ENCODE data around the gene WDFY2. TPM values are rescaled to one million over a fixed set of nuclear protein-coding genes. Genes with fewer than 3 reads are reported as not detected.

WDFY2 gene
- total and polyA plus RNA-seq, 4 donors: 4.6 to 27.3 (median 10.9) TPM

DNA sequence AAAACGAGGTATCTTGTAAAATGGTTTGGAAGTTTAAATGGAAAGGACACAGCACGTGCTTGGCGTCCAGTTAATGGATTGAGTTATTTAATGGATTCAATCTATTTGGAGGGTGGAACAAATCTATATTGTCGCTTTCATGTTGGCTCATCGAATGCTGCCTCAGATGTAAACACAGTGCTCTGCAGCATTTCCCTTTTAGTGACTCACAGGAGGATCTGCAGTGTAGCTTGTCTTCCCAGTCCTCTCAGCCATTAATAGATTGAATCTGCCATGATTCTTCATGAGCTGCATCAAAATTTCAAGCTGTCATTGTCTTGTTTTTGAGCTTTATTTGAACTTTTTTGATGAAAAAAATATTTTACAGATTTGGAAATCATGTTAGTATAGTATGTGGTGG, 175.0 kb downstream of the WDFY2 start:
- Histone ChIP-seq H3K9me3 (ENCODE audit: control insufficient read depth in 4 of 4, insufficient read depth in 3 of 4, low read length in 3 of 4) (no peaks in the 10 kb centered on the region), H3K27me3 (ENCODE audit: control insufficient read depth in 3 of 3, insufficient read depth in 3 of 3, low read length in 2 of 3) (no peaks in the 10 kb centered on the region), H3K9ac (ENCODE audit: insufficient read depth in 1 of 2, low read length in 2 of 2) (no peak overlapping the region), H3K4me3 (no peak overlapping the region), H3K36me3 (ENCODE audit: control insufficient read depth in 4 of 4, insufficient read depth in 4 of 4, low read length in 4 of 4) (peaks cover 0 to 32% (median 12%) of the 10 kb centered on the region in 4 donors), H3K4me1 (ENCODE audit: control insufficient read depth in 5 of 5, insufficient read depth in 5 of 5, low read length in 5 of 5) (peaks cover 0 to 4% (median 3%) of the 10 kb centered on the region in 5 donors), H3K27ac (ENCODE audit: low read depth in 1 of 2, low read length in 1 of 2) (no peak overlapping the region)
- TF ChIP-seq, protein P1, sequence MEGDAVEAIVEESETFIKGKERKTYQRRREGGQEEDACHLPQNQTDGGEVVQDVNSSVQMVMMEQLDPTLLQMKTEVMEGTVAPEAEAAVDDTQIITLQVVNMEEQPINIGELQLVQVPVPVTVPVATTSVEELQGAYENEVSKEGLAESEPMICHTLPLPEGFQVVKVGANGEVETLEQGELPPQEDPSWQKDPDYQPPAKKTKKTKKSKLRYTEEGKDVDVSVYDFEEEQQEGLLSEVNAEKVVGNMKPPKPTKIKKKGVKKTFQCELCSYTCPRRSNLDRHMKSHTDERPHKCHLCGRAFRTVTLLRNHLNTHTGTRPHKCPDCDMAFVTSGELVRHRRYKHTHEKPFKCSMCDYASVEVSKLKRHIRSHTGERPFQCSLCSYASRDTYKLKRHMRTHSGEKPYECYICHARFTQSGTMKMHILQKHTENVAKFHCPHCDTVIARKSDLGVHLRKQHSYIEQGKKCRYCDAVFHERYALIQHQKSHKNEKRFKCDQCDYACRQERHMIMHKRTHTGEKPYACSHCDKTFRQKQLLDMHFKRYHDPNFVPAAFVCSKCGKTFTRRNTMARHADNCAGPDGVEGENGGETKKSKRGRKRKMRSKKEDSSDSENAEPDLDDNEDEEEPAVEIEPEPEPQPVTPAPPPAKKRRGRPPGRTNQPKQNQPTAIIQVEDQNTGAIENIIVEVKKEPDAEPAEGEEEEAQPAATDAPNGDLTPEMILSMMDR (IDR thresholded peaks at IDR 0.05; ENCODE audit: control extremely low read depth, extremely low read depth): no peak
- ATAC-seq (ENCODE audit: insufficient read depth, low FRiP score) (no peak), DNase-seq (no peak)
- 84 to 88% methylated on average over 5 of the region's 5 CpGs for WGBS, 2 donors

DNA sequence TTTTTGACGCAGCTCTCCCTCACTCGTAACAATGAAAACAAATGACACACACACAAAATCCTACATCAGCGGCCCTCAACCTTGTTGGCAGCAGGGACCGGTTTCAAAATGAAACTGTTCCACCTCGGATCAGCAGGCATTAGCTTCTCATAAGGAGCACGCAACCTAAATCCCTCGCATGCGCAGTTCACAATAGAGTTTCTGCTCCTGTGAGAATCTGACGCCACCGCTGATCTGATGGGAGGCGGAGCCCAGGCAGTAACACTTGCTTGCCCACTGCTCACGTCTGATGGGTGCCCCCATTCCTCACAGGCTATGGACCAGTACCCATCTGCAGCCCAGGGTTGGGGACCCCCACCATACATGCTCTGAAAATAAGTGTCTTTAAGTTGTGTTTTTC, 176.3 kb downstream of the WDFY2 start:
- Histone ChIP-seq H3K9ac (ENCODE audit: insufficient read depth in 1 of 2, low read length in 2 of 2) (no peak overlapping the region), H3K9me3 (ENCODE audit: control insufficient read depth in 4 of 4, insufficient read depth in 3 of 4, low read length in 3 of 4) (no peaks in the 10 kb centered on the region), H3K4me1 (ENCODE audit: control insufficient read depth in 5 of 5, insufficient read depth in 5 of 5, low read length in 5 of 5) (peaks cover 0 to 14% (median 8%) of the 10 kb centered on the region in 5 donors), H3K36me3 (ENCODE audit: control insufficient read depth in 4 of 4, insufficient read depth in 4 of 4, low read length in 4 of 4) (peaks cover 0 to 32% (median 10%) of the 10 kb centered on the region in 4 donors), H3K4me3 (no peak overlapping the region), H3K27me3 (ENCODE audit: control insufficient read depth in 3 of 3, insufficient read depth in 3 of 3, low read length in 2 of 3) (no peaks in the 10 kb centered on the region), H3K27ac (ENCODE audit: low read depth in 1 of 2, low read length in 1 of 2) (no peak overlapping the region)
- ATAC-seq (ENCODE audit: insufficient read depth, low FRiP score) (no peak), DNase-seq (no peak)
- TF ChIP-seq, protein P1 (IDR thresholded peaks at IDR 0.05; ENCODE audit: control extremely low read depth, extremely low read depth): no peak
- 96 to 97% methylated on average over 12 of the region's 12 CpGs for WGBS, 2 donors

DNA sequence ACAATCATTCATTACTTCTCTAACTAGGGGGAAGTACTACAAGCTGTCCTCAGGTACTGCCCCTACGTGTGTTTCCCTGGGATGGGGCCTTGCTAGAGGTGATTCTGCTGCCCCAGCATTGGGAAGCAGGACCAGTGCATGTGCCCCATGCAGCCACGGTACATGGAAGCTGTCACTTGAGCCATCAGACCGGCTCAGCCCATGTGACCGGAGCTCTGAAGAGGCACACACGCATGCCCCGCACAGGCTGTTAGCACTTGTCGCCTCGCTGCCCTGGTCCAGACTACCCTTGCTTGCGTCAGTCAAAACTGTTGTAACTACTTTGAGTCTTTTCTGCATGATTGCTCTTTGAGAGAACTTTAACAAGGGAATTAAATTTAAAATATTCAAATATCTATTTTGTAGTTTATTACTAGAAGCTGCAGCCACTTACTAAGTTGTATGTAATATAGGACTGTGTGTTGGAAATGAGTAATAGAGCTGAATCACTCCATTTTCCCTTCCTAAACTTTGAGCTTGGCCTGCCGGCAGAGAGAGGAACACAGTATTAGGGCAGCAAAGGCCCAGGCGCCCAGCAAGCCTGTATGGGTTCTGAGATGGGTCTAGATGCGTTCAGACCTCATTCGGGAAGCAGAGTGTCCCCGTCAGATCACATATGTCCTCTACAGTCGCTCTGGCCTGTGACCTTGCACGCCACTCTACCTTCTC, 177.5 kb downstream of the WDFY2 start:
- no peaks in the 10 kb centered on the region for H3K27me3 ChIP-seq (ENCODE audit: control insufficient read depth in 3 of 3, insufficient read depth in 3 of 3, low read length in 2 of 3)
- peaks cover 0 to 20% (median 8%) of the 10 kb centered on the region in 5 donors for H3K4me1 ChIP-seq (ENCODE audit: control insufficient read depth in 5 of 5, insufficient read depth in 5 of 5, low read length in 5 of 5)
- no peak for ATAC-seq (ENCODE audit: insufficient read depth, low FRiP score)
- H3K27ac ChIP-seq (ENCODE audit: low read depth in 1 of 2, low read length in 1 of 2): no peak overlapping the region
- no peaks in the 10 kb centered on the region for H3K9me3 ChIP-seq (ENCODE audit: control insufficient read depth in 4 of 4, insufficient read depth in 3 of 4, low read length in 3 of 4)
- TF ChIP-seq, protein P1 (IDR thresholded peaks at IDR 0.05; ENCODE audit: control extremely low read depth, extremely low read depth): no peak
- peaks cover 0 to 32% (median 9%) of the 10 kb centered on the region in 4 donors for H3K36me3 ChIP-seq (ENCODE audit: control insufficient read depth in 4 of 4, insufficient read depth in 4 of 4, low read length in 4 of 4)
- 95 to 96% methylated on average over 16 of the region's 16 CpGs for WGBS, 2 donors
- H3K4me3 ChIP-seq: no peak overlapping the region
- DNase-seq: no peak
- no peak overlapping the region for H3K9ac ChIP-seq (ENCODE audit: insufficient read depth in 1 of 2, low read length in 2 of 2)

Measured in lung (tissue), 12 donors.